Mucosa of rectum (tissue), 2 donors: ENCODE data around the gene DACH2.
A peak's percentile ranks its signal among the peaks of the same experiment; 100 is the strongest.

ENCODE experiments used
- H3K27ac ChIP-seq, 2 donors: one replicate each; pipeline ENCODE4 v1.7.0; 2013; ENCODE audit warnings: inconsistent platforms in 2 of 2, low read depth in 2 of 2, low read length in 2 of 2
- H3K27me3 ChIP-seq, 2 donors: one replicate each; pipeline ENCODE4 v1.7.0; 2013; ENCODE audit warnings: low read length in 2 of 2; ENCODE audit not compliant: control insufficient read depth in 2 of 2, insufficient read depth in 2 of 2
- H3K36me3 ChIP-seq, 2 donors: one replicate each; pipeline ENCODE4 v1.7.0; 2013; ENCODE audit warnings: low read length in 2 of 2; ENCODE audit not compliant: control insufficient read depth in 2 of 2, insufficient read depth in 2 of 2
- H3K4me1 ChIP-seq, 2 donors: one replicate each; pipeline ENCODE4 v1.7.0; 2013; ENCODE audit warnings: low read length in 2 of 2, mild to moderate bottlenecking in 1 of 2; ENCODE audit not compliant: control insufficient read depth in 2 of 2, insufficient read depth in 2 of 2
- H3K4me3 ChIP-seq, 2 donors: one replicate each; pipeline ENCODE4 v1.7.0; 2013; ENCODE audit warnings: low read length in 2 of 2
- H3K9ac ChIP-seq, 2 donors: one replicate each; pipeline ENCODE4 v1.7.0; 2013; ENCODE audit warnings: low read length in 2 of 2, low read depth in 1 of 2, mild to moderate bottlenecking in 1 of 2
- H3K9me3 ChIP-seq, 2 donors: one replicate each; pipeline ENCODE4 v1.7.0; 2013; ENCODE audit warnings: low read length in 2 of 2; ENCODE audit not compliant: control insufficient read depth in 2 of 2
- donor health status: healthy.
- donor health status: Normal muscosa, but diverticular disease.

Gene DACH2

DNA sequence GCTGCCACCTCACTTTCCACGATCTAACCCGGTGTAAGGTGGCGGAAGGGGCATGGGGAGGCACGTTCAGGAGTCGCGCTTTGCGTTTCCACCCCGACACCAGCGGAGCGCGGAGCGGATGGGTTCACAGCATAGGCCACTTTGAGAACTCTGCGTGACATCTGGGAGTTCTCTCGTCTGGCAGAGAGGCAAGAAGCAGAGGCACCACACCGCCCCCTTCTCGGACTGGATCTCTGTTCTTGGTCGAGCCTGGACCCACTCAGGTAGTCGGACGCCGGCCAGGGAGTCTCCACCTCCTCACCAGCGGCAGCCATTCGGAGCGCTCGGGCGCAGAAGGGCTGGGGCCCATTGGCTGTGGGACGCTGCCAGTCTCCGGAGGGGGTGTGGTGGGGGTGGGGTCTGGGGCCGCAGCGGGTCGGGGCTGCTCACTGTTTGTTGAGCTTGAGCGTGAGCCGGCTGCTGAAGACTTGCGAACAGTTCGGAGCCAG lies at the start of gene DACH2:
TSS of gene DACH2 (plus strand) at position 428 of the 488 bp plus-strand sequence.
- no peaks in the 10 kb centered on the region for H3K9me3 ChIP-seq
- peaks cover 7 to 22% of the 10 kb centered on the region in 2 donors for H3K27me3 ChIP-seq
- H3K4me3 ChIP-seq, result peak within 1 kb of the TSS; percentile 62 to 70
- H3K27ac ChIP-seq, result no peak within 1 kb of the TSS
- H3K36me3 ChIP-seq, result no peaks in the 10 kb centered on the region
- H3K9ac ChIP-seq, result peak within 1 kb of the TSS in 1 of 2 donors; percentile 34
- no peaks in the 10 kb centered on the region for H3K4me1 ChIP-seq

DNA sequence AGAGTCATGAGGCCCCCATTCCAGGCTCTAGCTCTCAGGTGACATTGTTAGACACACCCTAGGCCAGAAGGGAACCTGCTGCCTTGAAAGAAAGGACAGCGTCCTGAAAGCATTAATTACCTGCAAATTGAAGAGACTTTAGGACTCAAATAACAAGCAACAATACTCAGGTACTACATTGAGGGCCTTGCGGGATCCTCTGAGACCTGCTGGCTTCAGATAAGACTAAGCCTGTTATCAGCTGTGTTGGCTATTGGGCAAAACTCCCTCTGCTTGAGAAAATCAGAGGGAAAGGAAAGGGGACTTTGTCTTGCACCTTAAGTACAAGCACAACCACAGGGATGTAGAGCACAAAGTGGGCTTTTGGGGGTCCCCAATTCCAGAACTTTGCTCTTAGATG lies 45.9 kb upstream of the DACH2 start:
- H3K27ac ChIP-seq, result no peak overlapping the region
- no peak overlapping the region for H3K4me3 ChIP-seq
- no peaks in the 10 kb centered on the region for H3K36me3 ChIP-seq
- no peak overlapping the region for H3K9ac ChIP-seq
- H3K27me3 ChIP-seq, result no peaks in the 10 kb centered on the region
- no peaks in the 10 kb centered on the region for H3K9me3 ChIP-seq
- no peaks in the 10 kb centered on the region for H3K4me1 ChIP-seq

DNA sequence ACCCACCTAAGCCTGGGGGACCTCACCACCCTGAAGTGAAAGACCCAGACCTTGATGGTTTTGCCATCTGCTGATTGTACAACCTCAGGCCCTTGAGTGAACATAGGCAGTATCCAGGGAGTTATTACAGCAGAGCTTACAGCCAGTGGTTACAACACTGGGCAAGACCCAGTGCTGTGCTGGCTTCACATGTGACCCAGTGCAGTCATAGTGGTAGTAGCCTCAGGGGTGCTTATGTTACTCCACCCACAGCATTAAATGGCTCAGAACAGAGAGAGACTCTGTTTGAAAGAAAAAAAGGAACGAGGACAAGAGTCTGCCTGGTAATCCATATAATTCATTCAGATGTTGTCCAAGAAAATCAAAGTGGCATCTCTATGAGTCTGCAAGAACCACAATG lies 45.2 kb upstream of the DACH2 start:
- Histone ChIP-seq H3K27me3 (no peaks in the 10 kb centered on the region), H3K9me3 (no peaks in the 10 kb centered on the region), H3K4me3 (no peak overlapping the region), H3K27ac (no peak overlapping the region), H3K9ac (no peak overlapping the region), H3K4me1 (no peaks in the 10 kb centered on the region), H3K36me3 (no peaks in the 10 kb centered on the region)

DNA sequence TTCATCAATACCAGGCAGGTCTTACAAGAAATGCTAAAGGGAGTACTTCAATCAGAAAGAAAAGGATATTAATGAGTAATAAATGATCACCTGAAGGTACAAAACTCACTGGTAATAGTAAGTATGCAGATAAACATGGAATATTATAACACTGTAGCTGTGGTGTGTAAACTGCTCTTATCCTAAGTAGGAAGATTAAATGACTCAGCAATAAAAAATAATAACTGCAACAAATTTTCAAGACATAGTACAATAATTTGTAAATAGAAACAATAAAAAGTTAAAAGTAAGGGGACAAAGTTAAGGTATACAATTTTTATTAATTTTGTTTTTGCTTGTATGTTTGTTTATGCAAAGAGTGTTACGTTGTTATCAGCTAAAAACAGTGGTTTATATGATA lies 43.7 kb upstream of the DACH2 start:
- Histone ChIP-seq H3K27ac (no peak overlapping the region), H3K4me3 (no peak overlapping the region), H3K36me3 (no peaks in the 10 kb centered on the region), H3K4me1 (no peaks in the 10 kb centered on the region), H3K9ac (no peak overlapping the region), H3K9me3 (no peaks in the 10 kb centered on the region), H3K27me3 (no peaks in the 10 kb centered on the region)

DNA sequence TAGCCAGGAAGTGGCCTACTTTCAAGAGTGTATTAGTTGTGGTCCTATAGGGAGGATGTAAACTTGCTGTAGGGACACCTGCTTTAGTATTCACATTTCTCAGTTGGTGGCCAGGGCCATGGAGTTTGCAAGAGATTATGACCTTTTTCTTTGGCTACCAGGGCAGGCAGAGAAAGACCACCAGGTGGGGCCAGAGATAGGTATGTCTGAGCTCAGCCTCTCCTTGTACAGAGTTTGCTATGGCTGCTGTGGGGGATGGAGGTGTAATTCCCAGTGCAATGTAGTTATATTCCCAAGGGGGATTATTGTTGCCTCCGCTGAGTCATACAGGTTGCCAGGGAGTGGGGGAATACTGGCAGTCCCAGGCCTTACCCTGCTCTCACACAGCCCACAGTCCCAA lies 26.3 kb upstream of the DACH2 start:
- no peak overlapping the region for H3K4me3 ChIP-seq
- no peaks in the 10 kb centered on the region for H3K4me1 ChIP-seq
- H3K9ac ChIP-seq, result no peak overlapping the region
- H3K27me3 ChIP-seq, result no peaks in the 10 kb centered on the region
- H3K36me3 ChIP-seq, result no peaks in the 10 kb centered on the region
- H3K9me3 ChIP-seq, result no peaks in the 10 kb centered on the region
- no peak overlapping the region for H3K27ac ChIP-seq

DNA sequence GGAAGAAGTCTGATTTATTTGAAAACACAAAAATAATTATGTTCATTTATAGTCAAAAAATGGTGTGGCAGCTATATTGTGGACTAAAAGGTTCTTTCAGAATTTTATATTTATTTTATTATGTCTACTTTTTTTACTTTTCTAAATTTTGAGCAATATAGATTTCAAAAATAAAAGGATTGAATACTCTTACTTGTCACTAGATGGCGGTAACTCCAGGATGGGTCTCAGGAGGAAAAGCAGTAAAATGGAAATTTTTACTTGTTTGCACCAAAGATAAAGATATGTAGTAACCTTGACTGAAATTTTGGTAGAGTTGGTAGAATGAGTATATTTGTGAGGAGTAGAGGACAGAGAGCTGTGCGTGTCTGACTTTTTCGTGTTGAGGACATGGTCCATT lies 14.5 kb upstream of the DACH2 start:
- H3K36me3 ChIP-seq, result no peaks in the 10 kb centered on the region
- H3K9me3 ChIP-seq, result no peaks in the 10 kb centered on the region
- no peak overlapping the region for H3K9ac ChIP-seq
- no peak overlapping the region for H3K4me3 ChIP-seq
- no peaks in the 10 kb centered on the region for H3K4me1 ChIP-seq
- H3K27me3 ChIP-seq, result no peaks in the 10 kb centered on the region
- no peak overlapping the region for H3K27ac ChIP-seq

DNA sequence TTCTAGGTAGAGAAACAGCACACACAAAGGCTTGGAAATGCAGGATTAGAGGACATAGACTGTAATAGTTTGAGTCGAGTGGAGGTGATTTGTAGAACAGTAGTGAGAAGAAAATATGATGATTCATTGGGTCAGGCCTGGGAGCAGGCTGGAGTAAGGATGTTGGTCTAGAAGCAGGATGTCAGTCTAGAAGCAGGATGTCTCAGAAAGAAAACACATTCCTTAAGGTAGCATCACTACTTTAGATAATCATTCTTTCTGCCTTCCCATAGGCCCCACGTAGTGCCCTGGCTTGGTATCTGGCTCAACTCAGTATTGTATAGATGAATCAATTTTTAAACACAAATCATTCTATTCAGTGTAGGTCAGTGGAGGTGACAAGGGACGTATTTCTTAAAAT lies 11.2 kb upstream of the DACH2 start:
- Histone ChIP-seq H3K36me3 (no peaks in the 10 kb centered on the region), H3K27me3 (no peaks in the 10 kb centered on the region), H3K9me3 (no peaks in the 10 kb centered on the region), H3K4me3 (no peak overlapping the region), H3K9ac (no peak overlapping the region), H3K27ac (no peak overlapping the region), H3K4me1 (no peaks in the 10 kb centered on the region)

DNA sequence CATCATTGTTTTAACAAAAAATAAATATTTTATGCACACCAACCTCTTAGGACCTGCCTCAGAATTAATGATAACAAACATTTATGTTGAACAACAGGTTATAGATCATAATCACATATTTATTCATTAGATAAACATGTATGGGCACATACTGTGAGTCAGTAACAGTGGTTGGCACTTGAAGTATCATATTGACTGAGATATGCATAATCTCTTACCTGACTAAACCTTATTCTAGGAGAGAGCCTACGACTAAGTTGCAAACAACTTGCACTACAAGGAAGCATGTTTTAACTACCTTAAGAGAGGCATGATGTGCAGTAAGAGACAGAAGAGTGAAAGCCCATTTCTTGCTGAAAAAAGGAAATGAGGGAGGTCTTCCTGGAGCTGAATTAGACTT lies 6.5 kb upstream of the DACH2 start:
- H3K27me3 ChIP-seq, result no peaks in the 10 kb centered on the region
- H3K9ac ChIP-seq, result no peak overlapping the region
- H3K27ac ChIP-seq, result no peak overlapping the region
- no peaks in the 10 kb centered on the region for H3K36me3 ChIP-seq
- no peak overlapping the region for H3K4me3 ChIP-seq
- H3K4me1 ChIP-seq, result no peaks in the 10 kb centered on the region
- H3K9me3 ChIP-seq, result no peaks in the 10 kb centered on the region

DNA sequence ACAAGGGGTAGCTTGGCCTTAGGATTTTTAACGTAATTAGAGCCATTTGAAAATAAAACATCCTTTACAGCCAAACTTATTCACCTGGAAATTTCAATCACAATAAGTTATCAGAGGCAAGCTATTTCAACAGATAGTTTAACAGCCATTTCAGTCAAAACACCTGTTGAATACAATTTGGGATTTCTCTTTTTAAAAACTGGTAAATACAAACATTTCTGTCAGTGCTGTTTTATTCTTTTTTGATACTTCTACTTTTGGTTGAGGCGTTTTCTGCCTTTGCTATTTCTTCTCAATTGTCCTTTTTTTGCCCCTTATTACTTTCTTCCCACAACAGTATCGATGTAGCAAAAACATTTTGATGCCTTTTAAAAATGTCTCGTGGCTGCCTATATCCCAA lies 2.1 kb upstream of the DACH2 start:
- Histone ChIP-seq H3K4me1 (no peaks in the 10 kb centered on the region), H3K9me3 (no peaks in the 10 kb centered on the region), H3K27me3 (peaks cover 7 to 22% of the 10 kb centered on the region in 2 donors), H3K27ac (no peak overlapping the region), H3K4me3 (no peak overlapping the region), H3K9ac (no peak overlapping the region), H3K36me3 (no peaks in the 10 kb centered on the region)

DNA sequence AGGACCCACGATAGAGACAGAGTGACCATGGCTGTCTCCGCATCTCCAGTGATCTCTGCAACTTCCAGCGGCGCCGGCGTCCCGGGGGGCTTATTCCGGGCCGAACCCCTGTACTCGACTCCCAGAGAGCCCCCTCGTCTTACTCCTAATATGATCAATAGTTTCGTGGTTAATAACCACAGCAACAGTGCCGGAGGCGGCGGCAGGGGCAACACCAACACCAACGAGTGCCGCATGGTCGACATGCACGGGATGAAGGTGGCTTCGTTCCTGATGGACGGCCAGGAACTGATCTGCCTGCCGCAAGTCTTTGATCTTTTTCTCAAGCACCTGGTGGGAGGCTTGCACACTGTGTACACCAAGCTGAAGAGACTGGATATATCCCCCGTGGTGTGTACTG lies 343 bp downstream of the DACH2 start:
- no peak overlapping the region for H3K9ac ChIP-seq
- no peaks in the 10 kb centered on the region for H3K4me1 ChIP-seq
- H3K27me3 ChIP-seq, result peaks cover 7 to 22% of the 10 kb centered on the region in 2 donors
- peak overlapping the region; percentile 52 to 56 for H3K4me3 ChIP-seq
- H3K27ac ChIP-seq, result no peak overlapping the region
- H3K9me3 ChIP-seq, result no peaks in the 10 kb centered on the region
- H3K36me3 ChIP-seq, result no peaks in the 10 kb centered on the region

DNA sequence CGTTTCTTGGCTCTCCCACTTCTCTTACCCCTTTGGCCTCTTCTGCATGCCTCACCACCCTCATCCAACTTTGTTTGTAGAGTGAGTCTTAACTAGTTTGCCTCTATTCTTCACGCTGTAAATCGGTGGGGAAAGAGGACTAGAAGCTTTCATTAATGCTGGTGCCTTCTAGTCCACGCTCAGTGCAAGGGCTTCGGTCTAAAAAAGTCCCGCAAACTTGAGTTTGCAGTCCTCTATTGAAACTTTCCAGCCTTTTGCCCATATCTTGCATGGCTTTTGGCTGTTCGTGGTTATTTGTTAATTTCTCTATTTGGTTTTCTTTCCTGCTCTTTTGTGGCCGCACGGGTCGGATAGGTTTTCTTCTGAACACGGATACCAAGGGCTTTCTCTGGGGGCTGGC lies 868 bp downstream of the DACH2 start:
- Histone ChIP-seq H3K36me3 (no peaks in the 10 kb centered on the region), H3K27me3 (peaks cover 7 to 22% of the 10 kb centered on the region in 2 donors), H3K9ac (no peak overlapping the region), H3K27ac (no peak overlapping the region), H3K4me1 (no peaks in the 10 kb centered on the region), H3K9me3 (no peaks in the 10 kb centered on the region), H3K4me3 (peak overlapping the region in 1 of 2 donors; percentile 52)
